OCI-M2 (cell line): ENCODE measurements around the gene FOXP1.

Source experiments
- DNase-seq: peaks from one replicate; lab custom pipeline; 2025; ENCODE audit not compliant: unreplicated experiment; lab: John Stamatoyannopoulos, UW

The FOXP1 gene

GRCh38 chr3:71111784-71112440 lies 471.6 kb downstream of the FOXP1 start:
- no peak for DNase-seq

- DNase-seq, result no peak
Observed at GRCh38 chr3:71110385-71111222, 472.9 kb downstream of the FOXP1 start.

GRCh38 chr3:71109977-71110285 lies 473.6 kb downstream of the FOXP1 start:
- no peak for DNase-seq

GRCh38 chr3:71109241-71109976 lies 474.1 kb downstream of the FOXP1 start:
- no peak for DNase-seq

- DNase-seq, result no peak
Observed at GRCh38 chr3:71107926-71108325, 475.6 kb downstream of the FOXP1 start.

- no peak for DNase-seq
Observed at GRCh38 chr3:71104976-71105375, 478.6 kb downstream of the FOXP1 start.

- DNase-seq, result no peak
Observed at GRCh38 chr3:71104556-71104955, 479.0 kb downstream of the FOXP1 start.

GRCh38 chr3:71104121-71104541 lies 479.4 kb downstream of the FOXP1 start:
- DNase-seq, result no peak

GRCh38 chr3:71103430-71103921 lies 480.1 kb downstream of the FOXP1 start:
- DNase-seq, result no peak

- no peak for DNase-seq
Observed at GRCh38 chr3:71102111-71102983, 481.2 kb downstream of the FOXP1 start.

- DNase-seq, result no peak
Observed at GRCh38 chr3:71101626-71102025, 481.9 kb downstream of the FOXP1 start.

GRCh38 chr3:71101014-71101413 lies 482.5 kb downstream of the FOXP1 start:
- DNase-seq, result no peak

GRCh38 chr3:71099997-71100719 lies 483.4 kb downstream of the FOXP1 start:
- DNase-seq, result no peak

- no peak for DNase-seq
Observed at GRCh38 chr3:71097557-71097956, 486.0 kb downstream of the FOXP1 start.

GRCh38 chr3:71095511-71096291 lies 487.8 kb downstream of the FOXP1 start:
- no peak for DNase-seq

GRCh38 chr3:71094658-71095209 lies 488.8 kb downstream of the FOXP1 start:
- DNase-seq, result no peak

- DNase-seq, result no peak
Observed at GRCh38 chr3:71092665-71093064, 490.9 kb downstream of the FOXP1 start.

- no peak for DNase-seq
Observed at GRCh38 chr3:71090207-71090606, 493.3 kb downstream of the FOXP1 start.

- DNase-seq, result no peak
Observed at GRCh38 chr3:71089271-71089847, 494.2 kb downstream of the FOXP1 start.
